GM13976 (cell line): ENCODE results near the gene KIAA0513.
"Not testable (repeated sequence)": the region's sequence is repeated elsewhere in the genome, so short reads cannot be mapped to it uniquely, and the experiment has no call there.

ENCODE experiments used
- DNase-seq: peaks from one replicate; pipeline ENCODE4 v3.0.0; 2012; ENCODE audit warnings: low spot score
- CTCF ChIP-seq: IDR thresholded peaks from 2 replicates; pipeline ENCODE4 v1.5.1; 2012; ENCODE audit warnings: borderline replicate concordance, mild to moderate bottlenecking; ENCODE audit not compliant: insufficient read depth; ENCODE audit errors: extremely low read depth, missing control alignments, control extremely low read depth
- in situ Hi-C: fragments of 300-500 bp; cut with MboI; formaldehyde crosslinking; loops from one replicate; pipeline ENCODE4 v1.12.0; 2022; ENCODE audit warnings: low sequenced_read_pairs, mixed read lengths, inconsistent platforms; ENCODE audit not compliant: unreplicated experiment

Gene KIAA0513

DNA sequence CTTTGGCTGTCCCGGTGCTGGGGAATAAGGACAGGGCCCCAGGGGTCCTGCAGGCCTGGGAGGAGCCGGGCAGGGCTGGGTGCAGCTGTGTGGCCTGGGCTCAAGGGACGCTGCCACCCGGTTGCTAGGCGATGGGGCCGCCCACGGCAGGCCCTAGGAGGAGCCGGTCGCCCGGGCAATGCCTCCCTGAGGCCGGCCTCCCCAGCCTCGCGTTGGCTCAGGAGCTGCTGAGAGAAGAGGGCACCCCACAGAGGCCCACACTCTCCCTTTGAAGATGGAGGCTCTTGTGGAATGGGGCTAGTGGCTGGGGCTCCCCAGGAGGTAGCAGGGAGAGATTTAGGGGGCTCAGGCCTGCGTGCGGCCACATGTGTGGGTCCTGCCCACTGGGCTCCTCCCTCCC lies 84.8 kb downstream of the KIAA0513 start, which contains the start of gene CIBAR2:
CIBAR2 (minus strand) TSS at position 109 of the 400 bp plus-strand sequence. CDS start 120 bp downstream, outside the sequence.
- TF ChIP-seq CTCF = no peak
- no peak for DNase-seq
- in situ Hi-C loops = no loop called here

- DNase-seq = no peak
- TF ChIP-seq CTCF = no peak
- in situ Hi-C loops = no loop called here
These were observed 85.7 kb downstream of the KIAA0513 start for GRCh38 chr16:85113168-85113733.

DNA sequence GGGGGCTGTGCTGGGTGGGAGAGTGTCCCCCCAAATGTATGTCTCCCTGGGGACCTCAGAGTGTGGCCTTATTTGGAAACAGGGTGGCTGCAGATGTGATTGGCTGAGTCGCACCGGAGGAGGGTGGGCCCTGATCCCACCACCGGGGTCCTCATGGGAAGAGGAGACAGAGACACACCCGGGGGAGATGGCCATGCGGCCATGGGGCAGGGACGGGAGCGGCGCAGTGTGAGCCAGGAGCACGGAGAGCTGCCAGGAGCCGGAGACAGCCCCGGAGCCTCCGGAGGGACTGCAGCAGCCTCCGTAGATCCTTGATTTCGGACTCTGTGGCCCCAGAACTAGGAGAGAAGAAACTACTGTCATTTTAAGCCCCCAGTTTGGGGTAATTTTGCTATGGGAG lies 86.3 kb downstream of the KIAA0513 start:
- no peak for DNase-seq
- TF ChIP-seq CTCF = no peak
- in situ Hi-C loops = no loop called here

DNA sequence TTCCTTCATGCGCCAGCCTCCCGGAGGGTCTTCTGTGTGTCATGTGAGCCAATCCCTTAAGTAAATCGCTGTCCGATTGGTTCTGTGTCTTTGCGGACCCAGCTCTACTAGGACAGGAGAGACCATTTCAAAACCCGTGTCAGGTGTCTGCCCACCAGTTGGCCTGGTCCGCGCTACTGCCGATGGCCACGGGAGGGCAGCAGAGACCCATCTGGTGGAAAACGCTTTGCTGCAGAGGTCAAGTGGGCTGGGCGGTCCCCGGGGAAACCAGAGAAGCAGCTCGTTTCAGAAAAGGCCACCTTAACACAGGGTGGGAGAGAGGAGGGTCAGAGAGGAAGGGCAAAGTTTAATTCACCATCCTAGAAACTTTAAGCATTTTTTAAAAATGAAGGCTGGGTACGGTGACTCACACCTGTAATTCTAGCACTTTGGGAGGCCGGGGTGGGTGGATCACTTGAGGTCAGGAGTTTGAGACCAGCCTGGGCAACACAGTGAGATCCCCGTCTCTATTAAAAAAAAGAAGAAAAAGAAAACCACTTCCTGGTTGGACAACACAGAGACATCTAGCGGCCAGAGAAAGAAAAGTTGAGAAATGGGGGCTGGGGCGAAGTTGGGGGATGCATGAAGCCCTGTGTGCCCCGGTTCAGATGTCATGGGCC lies 87.4 kb downstream of the KIAA0513 start:
- peak; percentile 95 for DNase-seq
- in situ Hi-C loops = no loop called here
- peak; percentile 96 for TF ChIP-seq CTCF

DNA sequence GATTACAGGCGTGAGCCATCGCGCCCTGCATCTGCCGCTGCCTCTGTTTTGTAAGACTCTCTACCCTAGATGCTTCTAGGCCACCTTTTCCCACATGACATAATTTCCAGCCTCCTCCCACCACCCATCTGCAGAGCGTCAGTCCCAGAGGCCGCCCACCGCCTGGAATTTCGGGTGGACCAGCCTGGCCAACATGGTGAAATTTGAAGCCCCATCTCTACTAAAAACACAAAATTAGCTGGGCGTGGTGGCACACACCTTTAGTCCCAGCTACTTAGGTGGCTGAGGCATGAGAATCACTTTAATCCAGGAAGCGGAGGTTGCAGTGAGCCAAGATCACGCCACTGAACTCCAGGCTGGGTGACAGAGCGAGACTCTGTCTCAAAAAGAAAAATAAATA lies 89.8 kb downstream of the KIAA0513 start:
- in situ Hi-C loops = no loop called here
- DNase-seq = no peak
- TF ChIP-seq CTCF = no peak

DNA sequence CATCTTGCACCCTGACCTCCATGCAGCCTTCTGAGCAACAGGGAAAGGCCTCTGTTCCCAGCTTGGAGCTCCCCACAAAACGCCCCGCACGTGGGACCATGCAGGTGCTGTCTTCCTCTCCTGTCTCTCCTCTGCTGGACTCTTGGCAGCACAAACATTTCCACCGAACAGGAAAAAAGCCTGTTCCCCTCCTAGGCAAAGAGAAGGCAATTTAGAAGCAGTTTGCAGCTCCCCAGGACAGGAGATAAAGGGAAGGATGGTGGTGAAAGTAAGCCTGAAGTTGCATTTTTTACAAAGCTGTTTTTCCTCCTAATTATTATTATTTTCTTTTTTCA lies 92.4 kb downstream of the KIAA0513 start:
- TF ChIP-seq CTCF = no peak
- no peak for DNase-seq
- in situ Hi-C loops = no loop called here

- DNase-seq, in situ Hi-C loops: not testable (repeated sequence)
These were observed 95.8 kb downstream of the KIAA0513 start for GRCh38 chr16:85123441-85123840.
